Osteoblast (primary cell): ENCODE results near the gene TRIM33. TPM values are rescaled to one million over a fixed set of nuclear protein-coding genes. Genes with fewer than 3 reads are reported as not detected.

ENCODE experiments used
- DNase-seq: peaks from one replicate; pipeline ENCODE4 v3.0.0; 2011; ENCODE audit warnings: low spot score, mixed read lengths; ENCODE audit not compliant: insufficient read length; ENCODE audit errors: missing footprints
- H2AFZ ChIP-seq: 2 replicates; pipeline ENCODE4 v1.6.0; 2011; ENCODE audit warnings: mild to moderate bottlenecking, low read length
- H3K27ac ChIP-seq: 2 replicates; pipeline ENCODE4 v1.5.1; 2011; ENCODE audit warnings: mild to moderate bottlenecking, low read depth, low read length, moderate library complexity
- H3K27me3 ChIP-seq: 2 replicates; pipeline ENCODE4 v1.6.0; 2012; ENCODE audit warnings: mild to moderate bottlenecking, control low read depth, inconsistent platforms, low read length, moderate library complexity; ENCODE audit not compliant: insufficient read depth
- H3K36me3 ChIP-seq: 2 replicates; pipeline ENCODE4 v1.5.1; 2011; ENCODE audit warnings: mild to moderate bottlenecking, low read length, control low read depth, moderate library complexity; ENCODE audit not compliant: insufficient read depth
- H3K4me1 ChIP-seq: 2 replicates; pipeline ENCODE4 v1.5.1; 2011; ENCODE audit warnings: mild to moderate bottlenecking, low read length, control low read depth, moderate library complexity; ENCODE audit not compliant: insufficient read depth
- H3K4me2 ChIP-seq: 2 replicates; pipeline ENCODE4 v1.6.0; 2011; ENCODE audit warnings: mild to moderate bottlenecking, low read length; ENCODE audit not compliant: insufficient read depth
- H3K4me3 ChIP-seq: fragments of 200-600 bp; sonication (generic); 3 replicates; pipeline ENCODE4 v1.5.1; 2012; ENCODE audit warnings: mild to moderate bottlenecking, low read length, inconsistent platforms; ENCODE audit not compliant: insufficient read depth
- H3K79me2 ChIP-seq: 2 replicates; pipeline ENCODE4 v1.6.0; 2012; ENCODE audit warnings: mild to moderate bottlenecking, low read length, control low read depth, inconsistent platforms; ENCODE audit not compliant: insufficient read depth
- H3K9me3 ChIP-seq: 2 replicates; pipeline ENCODE4 v1.5.1; 2011; ENCODE audit warnings: low read depth, low read length, control low read depth
- H4K20me1 ChIP-seq: 2 replicates; pipeline ENCODE4 v1.6.0; 2012; ENCODE audit warnings: mild to moderate bottlenecking, low read length, control low read depth; ENCODE audit not compliant: insufficient read depth
- total RNA-seq: library from RNA; depleted of rRNA; stranded (reverse); fragments of >200 nt; gene quantifications from 2 replicates; pipeline ENCODE4 v1.2.3, GENCODE V29; 2012
- TF ChIP-seq, protein P1 (sequence below): IDR thresholded peaks from 2 replicates; pipeline ENCODE4 v1.5.1; 2011; ENCODE audit warnings: mild to moderate bottlenecking, low read depth, low read length, moderate library complexity; ENCODE audit errors: extremely low read depth

Gene TRIM33
- total RNA-seq, 1 donor: 43.1 TPM

GRCh38 chr1:114530224-114530623 lies 19.2 kb upstream of the TRIM33 start:
- Histone ChIP-seq H3K27me3 (no peaks in the 10 kb centered on the region), H3K4me3 (no peak overlapping the region), H3K36me3 (no peaks in the 10 kb centered on the region), H3K27ac (no peak overlapping the region), H3K4me2 (no peak overlapping the region), H2AFZ (peak overlapping the region; percentile 19), H3K4me1 (no peaks in the 10 kb centered on the region), H3K79me2 (no peaks in the 10 kb centered on the region), H4K20me1 (no peaks in the 10 kb centered on the region), H3K9me3 (no peaks in the 10 kb centered on the region)
- no peak for DNase-seq
- TF ChIP-seq, protein P1, sequence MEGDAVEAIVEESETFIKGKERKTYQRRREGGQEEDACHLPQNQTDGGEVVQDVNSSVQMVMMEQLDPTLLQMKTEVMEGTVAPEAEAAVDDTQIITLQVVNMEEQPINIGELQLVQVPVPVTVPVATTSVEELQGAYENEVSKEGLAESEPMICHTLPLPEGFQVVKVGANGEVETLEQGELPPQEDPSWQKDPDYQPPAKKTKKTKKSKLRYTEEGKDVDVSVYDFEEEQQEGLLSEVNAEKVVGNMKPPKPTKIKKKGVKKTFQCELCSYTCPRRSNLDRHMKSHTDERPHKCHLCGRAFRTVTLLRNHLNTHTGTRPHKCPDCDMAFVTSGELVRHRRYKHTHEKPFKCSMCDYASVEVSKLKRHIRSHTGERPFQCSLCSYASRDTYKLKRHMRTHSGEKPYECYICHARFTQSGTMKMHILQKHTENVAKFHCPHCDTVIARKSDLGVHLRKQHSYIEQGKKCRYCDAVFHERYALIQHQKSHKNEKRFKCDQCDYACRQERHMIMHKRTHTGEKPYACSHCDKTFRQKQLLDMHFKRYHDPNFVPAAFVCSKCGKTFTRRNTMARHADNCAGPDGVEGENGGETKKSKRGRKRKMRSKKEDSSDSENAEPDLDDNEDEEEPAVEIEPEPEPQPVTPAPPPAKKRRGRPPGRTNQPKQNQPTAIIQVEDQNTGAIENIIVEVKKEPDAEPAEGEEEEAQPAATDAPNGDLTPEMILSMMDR: no peak

- DNase-seq: no peak
- Histone ChIP-seq H3K27me3 (no peaks in the 10 kb centered on the region), H3K27ac (no peak overlapping the region), H3K4me3 (no peak overlapping the region), H3K4me2 (no peak overlapping the region), H3K4me1 (no peaks in the 10 kb centered on the region), H2AFZ (no peak overlapping the region), H4K20me1 (no peaks in the 10 kb centered on the region), H3K79me2 (no peaks in the 10 kb centered on the region), H3K36me3 (no peaks in the 10 kb centered on the region), H3K9me3 (no peaks in the 10 kb centered on the region)
- TF ChIP-seq, protein P1: no peak
Observed at GRCh38 chr1:114524944-114525343, 13.9 kb upstream of the TRIM33 start.

GRCh38 chr1:114522264-114522575 lies 11.2 kb upstream of the TRIM33 start:
- Histone ChIP-seq H4K20me1 (no peaks in the 10 kb centered on the region), H3K79me2 (no peaks in the 10 kb centered on the region), H3K36me3 (no peaks in the 10 kb centered on the region), H3K4me1 (no peaks in the 10 kb centered on the region), H3K27ac (no peak overlapping the region), H3K4me2 (no peak overlapping the region), H2AFZ (no peak overlapping the region), H3K4me3 (no peak overlapping the region), H3K27me3 (no peaks in the 10 kb centered on the region), H3K9me3 (no peaks in the 10 kb centered on the region)
- TF ChIP-seq, protein P1: no peak
- DNase-seq: no peak

GRCh38 chr1:114521396-114522263 lies 10.6 kb upstream of the TRIM33 start:
- H2AFZ ChIP-seq: no peak overlapping the region
- no peak overlapping the region for H3K27ac ChIP-seq
- no peak for DNase-seq
- no peaks in the 10 kb centered on the region for H3K79me2 ChIP-seq
- no peaks in the 10 kb centered on the region for H3K4me1 ChIP-seq
- H3K4me2 ChIP-seq: no peak overlapping the region
- no peak overlapping the region for H3K4me3 ChIP-seq
- H4K20me1 ChIP-seq: no peaks in the 10 kb centered on the region
- H3K36me3 ChIP-seq: no peaks in the 10 kb centered on the region
- no peaks in the 10 kb centered on the region for H3K27me3 ChIP-seq
- H3K9me3 ChIP-seq: no peaks in the 10 kb centered on the region
- TF ChIP-seq, protein P1: no peak
